Measurements from ENCODE around the gene WNT9B. TPM values are rescaled to one million over a fixed set of nuclear protein-coding genes. Genes with fewer than 3 reads are reported as not detected.
"Not testable (repeated sequence)": the region's sequence is repeated elsewhere in the genome, so short reads cannot be mapped to it uniquely, and the experiment has no call there.

The WNT9B gene
- total RNA-seq, 1 donor from 2014 or later, result not detected

DNA sequence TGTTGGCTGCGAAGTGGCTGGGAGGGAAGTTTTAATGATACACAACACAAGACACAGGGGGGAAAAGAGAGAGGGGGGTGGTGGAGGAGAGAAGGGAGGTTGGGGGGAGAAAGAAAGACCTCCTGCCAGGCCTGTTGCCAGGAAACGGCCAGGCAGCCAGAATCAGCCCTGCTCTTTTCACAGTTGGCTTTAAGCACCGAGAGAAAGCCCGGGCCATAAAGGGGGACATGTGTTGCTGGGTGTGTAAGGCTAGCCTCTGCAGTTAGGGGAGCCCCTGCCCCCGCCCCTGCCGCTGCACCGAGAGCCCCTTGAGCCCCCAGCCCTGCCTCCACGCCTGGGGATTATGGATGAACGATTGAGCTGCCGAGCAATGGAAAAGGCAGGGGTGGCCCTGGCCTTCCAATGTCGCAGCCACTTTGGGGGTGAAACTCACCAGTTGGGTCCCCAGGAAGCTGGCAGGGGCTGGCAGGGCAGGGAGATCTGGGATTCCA lies 19.0 kb upstream of the WNT9B start:
- H3K9me3 Mint-ChIP-seq, result no peaks in the 10 kb centered on the region
- H3K4me1 Mint-ChIP-seq (ENCODE audit: low read depth), result peaks cover 6% of the 10 kb centered on the region
- H3K27ac Mint-ChIP-seq, result no peak overlapping the region
- no peak overlapping the region for H3K4me3 Mint-ChIP-seq
- peaks cover 19% of the 10 kb centered on the region for H3K27me3 Mint-ChIP-seq (ENCODE audit: insufficient read depth)
- H3K36me3 Mint-ChIP-seq (ENCODE audit: low read depth), result no peaks in the 10 kb centered on the region
- DNase-seq (ENCODE audit: low spot score), result no peak
- intact Hi-C loops (cut with micrococcal nuclease), result loop anchor here (10.0 kb wide), 1 partner anchor 568 kb away; no protein-coding TSS in a partner anchor

DNA sequence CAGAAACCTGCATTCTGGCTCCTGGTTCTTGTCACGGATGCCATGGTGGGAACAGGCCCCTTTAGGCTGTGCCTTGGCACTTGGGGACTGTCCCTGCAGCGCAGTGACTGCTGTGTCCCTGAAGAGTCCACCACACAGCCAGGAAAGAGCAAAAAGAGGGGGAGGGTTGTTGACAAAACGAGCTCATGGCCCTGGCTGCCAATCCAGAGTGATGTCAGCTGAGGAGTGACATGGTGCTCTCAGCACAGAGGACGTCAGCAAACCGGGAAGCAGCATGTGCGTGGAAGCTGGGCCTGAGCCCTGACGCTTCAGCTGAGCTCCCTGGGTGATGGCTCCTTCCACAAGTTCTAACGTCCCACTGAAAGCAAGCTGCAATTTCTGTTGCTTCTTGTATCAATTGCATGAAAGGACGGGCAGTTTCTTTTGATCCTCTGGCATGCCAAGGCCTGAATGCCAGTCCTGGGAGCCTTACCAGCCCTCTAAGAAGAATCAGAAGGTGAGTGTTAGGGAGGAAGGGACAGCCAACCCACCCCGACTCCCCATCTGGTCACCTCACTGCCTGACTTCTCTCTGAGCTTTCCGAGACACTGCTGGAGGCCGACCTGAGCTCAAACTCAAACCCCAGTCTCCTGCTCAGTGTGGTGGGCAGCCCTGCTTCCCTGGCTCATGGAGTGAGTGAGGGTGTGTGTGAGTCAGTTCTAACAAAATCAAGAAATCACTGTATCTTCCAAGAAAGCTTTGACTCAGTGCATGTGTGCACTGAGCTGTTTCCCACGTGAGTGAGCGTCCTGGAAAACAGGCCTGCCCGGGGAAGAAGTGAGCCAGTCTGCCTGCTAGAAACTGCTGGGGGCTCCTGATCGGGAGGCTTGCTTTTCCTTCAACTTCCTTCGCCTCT lies 18.2 kb upstream of the WNT9B start:
- no peak overlapping the region for H3K4me3 Mint-ChIP-seq
- no peak overlapping the region for H3K27ac Mint-ChIP-seq
- H3K27me3 Mint-ChIP-seq (ENCODE audit: insufficient read depth), result peaks cover 19% of the 10 kb centered on the region
- H3K9me3 Mint-ChIP-seq, result no peaks in the 10 kb centered on the region
- peaks cover 6% of the 10 kb centered on the region for H3K4me1 Mint-ChIP-seq (ENCODE audit: low read depth)
- intact Hi-C loops (cut with micrococcal nuclease), result loop anchor here (10.0 kb wide), 1 partner anchor 568 kb away; no protein-coding TSS in a partner anchor
- H3K36me3 Mint-ChIP-seq (ENCODE audit: low read depth), result no peaks in the 10 kb centered on the region
- no peak for DNase-seq (ENCODE audit: low spot score)

DNA sequence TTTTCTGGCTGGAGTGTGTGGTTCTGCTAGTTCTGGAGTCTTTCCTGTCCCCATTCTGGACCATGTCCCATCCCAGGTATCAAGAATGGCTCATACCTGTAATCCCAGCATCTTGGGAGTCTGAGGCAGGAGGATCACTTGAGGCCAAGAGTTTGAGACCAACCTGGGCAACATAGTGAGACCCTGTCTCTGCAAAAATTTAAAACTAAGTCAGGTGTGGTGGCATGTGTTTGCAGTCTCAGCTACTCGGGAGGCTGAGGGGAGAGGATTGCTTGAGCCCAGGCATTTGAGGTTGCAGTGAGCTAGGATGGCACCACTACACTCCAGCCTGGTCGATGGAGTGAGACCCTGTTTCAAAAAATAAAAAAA lies 17.6 kb upstream of the WNT9B start:
- intact Hi-C loops (cut with micrococcal nuclease), result loop anchor here (10.0 kb wide), 1 partner anchor 569 kb away; no protein-coding TSS in a partner anchor
- peaks cover 6% of the 10 kb centered on the region for H3K4me1 Mint-ChIP-seq (ENCODE audit: low read depth)
- H3K27ac Mint-ChIP-seq, result no peak overlapping the region
- H3K9me3 Mint-ChIP-seq, result no peaks in the 10 kb centered on the region
- no peak for DNase-seq (ENCODE audit: low spot score)
- H3K27me3 Mint-ChIP-seq (ENCODE audit: insufficient read depth), result peaks cover 14% of the 10 kb centered on the region
- H3K36me3 Mint-ChIP-seq (ENCODE audit: low read depth), result no peaks in the 10 kb centered on the region
- no peak overlapping the region for H3K4me3 Mint-ChIP-seq

DNA sequence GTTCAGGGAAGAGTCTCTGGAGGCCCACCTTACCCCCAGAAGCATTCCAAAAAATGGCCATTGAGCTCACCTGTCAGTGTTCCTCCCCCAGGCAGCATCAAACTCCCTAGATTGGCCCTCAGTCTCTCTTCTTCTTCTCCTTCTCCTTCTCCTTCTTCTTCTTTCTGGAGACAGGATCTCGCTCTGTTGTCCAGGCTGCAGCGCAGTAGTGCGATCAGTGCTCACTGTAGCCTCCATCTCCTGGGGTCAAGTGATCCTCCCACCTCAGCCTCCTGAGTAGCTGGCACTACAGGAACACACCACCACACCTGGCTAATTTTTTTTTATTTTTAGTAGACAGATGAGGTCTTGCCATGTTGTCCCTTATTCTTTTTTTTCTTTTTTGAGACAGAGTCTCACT lies 16.5 kb upstream of the WNT9B start:
- intact Hi-C loops (cut with micrococcal nuclease), result loop anchor here (10.0 kb wide), 1 partner anchor 570 kb away; no protein-coding TSS in a partner anchor
- peaks cover 15% of the 10 kb centered on the region for H3K27me3 Mint-ChIP-seq (ENCODE audit: insufficient read depth)
- H3K9me3 Mint-ChIP-seq, result no peaks in the 10 kb centered on the region
- no peak for DNase-seq (ENCODE audit: low spot score)
- H3K4me1 Mint-ChIP-seq (ENCODE audit: low read depth), result peaks cover 6% of the 10 kb centered on the region
- no peak overlapping the region for H3K4me3 Mint-ChIP-seq
- H3K27ac Mint-ChIP-seq, result no peak overlapping the region
- H3K36me3 Mint-ChIP-seq (ENCODE audit: low read depth), result no peaks in the 10 kb centered on the region

DNA sequence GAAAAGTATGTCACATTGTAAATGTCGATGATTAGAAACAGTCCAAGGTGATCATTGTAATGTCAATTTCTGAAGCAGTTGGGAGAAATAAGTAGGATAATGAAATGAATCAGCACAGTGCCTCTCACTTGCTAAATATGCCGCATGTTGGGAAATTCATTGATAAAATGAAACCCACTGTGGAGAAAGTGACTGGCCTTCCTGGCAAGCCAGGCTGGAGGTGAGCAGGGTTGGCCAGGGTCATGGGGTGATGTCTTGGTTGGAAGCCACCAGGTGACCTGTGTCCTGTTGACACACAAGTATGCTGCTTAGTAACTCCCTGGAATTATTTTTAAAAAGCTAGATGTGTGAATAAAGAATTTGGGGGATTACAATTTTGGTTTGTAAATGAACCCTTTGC lies 14.9 kb upstream of the WNT9B start:
- Mint-ChIP-seq H3K4me1 (ENCODE audit: low read depth) (peaks cover 6% of the 10 kb centered on the region), H3K36me3 (ENCODE audit: low read depth) (no peaks in the 10 kb centered on the region), H3K27me3 (ENCODE audit: insufficient read depth) (peaks cover 24% of the 10 kb centered on the region), H3K9me3 (no peaks in the 10 kb centered on the region), H3K27ac (no peak overlapping the region), H3K4me3 (no peak overlapping the region)
- intact Hi-C loops (cut with micrococcal nuclease), result loop anchor here (10.0 kb wide), 1 partner anchor 572 kb away; no protein-coding TSS in a partner anchor
- no peak for DNase-seq (ENCODE audit: low spot score)

DNA sequence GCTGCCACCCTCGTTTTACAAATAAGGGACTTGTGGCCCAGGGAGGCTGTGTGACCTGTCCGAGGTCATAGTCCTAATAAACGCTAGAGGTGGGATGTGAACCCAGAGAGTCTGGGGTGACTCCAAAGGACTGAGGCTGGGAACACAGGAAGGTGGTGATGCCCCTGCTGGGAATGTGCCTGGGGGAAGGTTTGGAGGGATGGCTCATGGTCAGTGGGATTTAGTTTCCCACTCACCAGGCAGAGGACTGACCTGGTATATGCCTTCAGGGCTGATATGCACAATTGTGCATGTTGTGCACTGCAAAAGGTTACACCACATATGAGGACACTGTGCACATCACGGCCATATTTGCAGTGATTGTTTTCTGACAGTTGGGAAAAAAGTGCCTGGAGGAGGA lies 13.9 kb upstream of the WNT9B start:
- Mint-ChIP-seq H3K4me1 (ENCODE audit: low read depth) (peaks cover 6% of the 10 kb centered on the region), H3K9me3 (peaks cover 2% of the 10 kb centered on the region), H3K36me3 (ENCODE audit: low read depth) (no peaks in the 10 kb centered on the region), H3K4me3 (no peak overlapping the region), H3K27me3 (ENCODE audit: insufficient read depth) (peaks cover 28% of the 10 kb centered on the region), H3K27ac (no peak overlapping the region)
- intact Hi-C loops (cut with micrococcal nuclease), result loop anchor here (10.0 kb wide), 1 partner anchor 573 kb away; no protein-coding TSS in a partner anchor
- no peak for DNase-seq (ENCODE audit: low spot score)

DNA sequence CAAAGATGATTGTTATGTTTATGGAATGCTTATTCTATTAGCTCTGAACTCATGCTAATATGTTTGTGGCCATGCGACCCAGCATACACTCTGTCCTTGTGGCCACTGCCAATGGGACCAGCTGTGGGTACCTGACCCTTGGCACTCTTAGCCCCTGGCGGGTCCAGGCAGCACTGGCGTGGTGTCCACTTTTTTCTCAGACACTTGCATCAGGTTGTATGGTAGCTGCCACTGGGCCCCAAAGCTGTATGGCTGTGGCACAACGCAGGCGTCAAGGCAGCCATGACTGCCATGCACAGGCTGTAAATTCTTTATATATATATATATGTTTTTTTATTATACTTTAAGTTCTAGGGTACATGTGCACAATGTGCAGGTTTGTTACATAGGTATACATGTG lies 12.2 kb upstream of the WNT9B start:
- H3K4me3 Mint-ChIP-seq, result no peak overlapping the region
- H3K4me1 Mint-ChIP-seq (ENCODE audit: low read depth), result peaks cover 6% of the 10 kb centered on the region
- no peak overlapping the region for H3K27ac Mint-ChIP-seq
- no peak for DNase-seq (ENCODE audit: low spot score)
- intact Hi-C loops (cut with micrococcal nuclease), result loop anchor here (10.0 kb wide), 1 partner anchor 574 kb away; no protein-coding TSS in a partner anchor
- H3K27me3 Mint-ChIP-seq (ENCODE audit: insufficient read depth), result peaks cover 23% of the 10 kb centered on the region
- H3K36me3 Mint-ChIP-seq (ENCODE audit: low read depth), result peaks cover 7% of the 10 kb centered on the region
- H3K9me3 Mint-ChIP-seq, result peaks cover 12% of the 10 kb centered on the region

DNA sequence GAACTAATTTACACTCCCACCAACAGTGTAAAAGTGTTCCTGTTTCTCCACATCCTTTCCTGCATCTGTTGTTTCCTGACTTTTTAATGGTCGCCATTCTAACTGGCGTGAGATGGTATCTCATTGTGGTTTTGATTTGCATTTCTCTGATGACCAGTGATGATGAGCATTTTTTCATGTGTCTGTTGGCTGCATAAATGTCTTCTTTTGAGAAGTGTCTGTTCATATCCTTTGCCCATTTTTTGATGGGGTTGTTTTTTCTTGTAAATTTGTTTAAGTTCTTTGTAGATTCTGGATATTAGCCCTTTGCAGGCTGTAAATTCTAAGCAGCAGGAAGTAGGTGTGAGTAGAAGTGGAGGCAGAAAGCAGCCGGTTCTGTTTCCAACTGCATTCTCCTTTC lies 10.8 kb upstream of the WNT9B start:
- peaks cover 12% of the 10 kb centered on the region for H3K9me3 Mint-ChIP-seq
- DNase-seq (ENCODE audit: low spot score); intact Hi-C loops (cut with micrococcal nuclease); H3K4me3 Mint-ChIP-seq; H3K4me1 Mint-ChIP-seq (ENCODE audit: low read depth); H3K36me3 Mint-ChIP-seq (ENCODE audit: low read depth); H3K27ac Mint-ChIP-seq: not testable (repeated sequence)
- peaks cover 29% of the 10 kb centered on the region for H3K27me3 Mint-ChIP-seq (ENCODE audit: insufficient read depth)

DNA sequence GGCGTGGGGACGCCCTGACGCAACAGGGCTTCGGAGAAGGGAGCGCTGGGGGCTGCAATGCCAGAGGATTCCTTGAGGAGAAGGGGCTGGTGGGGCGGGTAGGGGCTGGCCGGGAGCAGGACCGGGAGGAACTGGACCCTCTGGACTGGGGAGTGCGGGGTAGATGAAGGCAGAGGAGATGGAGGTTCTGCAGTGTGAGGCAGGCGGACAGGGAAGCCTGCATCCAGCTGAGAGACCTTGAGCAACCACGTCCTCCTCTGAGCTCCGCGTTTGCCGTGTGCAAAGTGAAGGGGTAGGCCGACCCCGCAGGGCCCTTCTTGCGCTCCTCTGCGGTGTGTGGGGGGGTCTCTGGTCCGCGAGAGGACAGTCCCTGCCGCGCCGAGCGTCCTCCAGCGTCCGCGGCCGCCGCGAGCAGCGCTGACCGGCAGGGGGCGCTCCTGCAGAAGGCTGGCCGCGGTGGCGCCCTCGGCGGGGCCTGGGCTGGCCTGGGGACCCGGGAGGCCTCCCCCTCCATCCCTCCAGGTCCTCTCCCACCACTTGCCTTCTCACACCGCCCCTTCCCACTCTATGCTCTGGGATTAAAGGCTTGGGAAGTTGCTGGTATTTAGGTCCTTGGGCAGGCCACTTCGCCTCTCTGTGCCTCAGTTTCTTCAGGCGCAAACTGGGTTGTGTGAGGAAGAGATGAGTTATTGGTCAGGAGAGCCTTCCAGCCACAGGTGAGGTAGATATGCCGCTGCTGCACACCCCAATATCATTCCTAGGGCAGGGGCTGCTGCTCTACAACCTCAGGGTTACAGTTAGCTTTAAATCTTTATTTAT lies 9.6 kb upstream of the WNT9B start:
- H3K4me3 Mint-ChIP-seq, result no peak overlapping the region
- H3K9me3 Mint-ChIP-seq, result peaks cover 12% of the 10 kb centered on the region
- intact Hi-C loops (cut with micrococcal nuclease), result loop anchor here (1.0 kb wide), 1 partner anchor 160 kb away; no protein-coding TSS in a partner anchor
- H3K27me3 Mint-ChIP-seq (ENCODE audit: insufficient read depth), result peaks cover 39% of the 10 kb centered on the region
- no peaks in the 10 kb centered on the region for H3K4me1 Mint-ChIP-seq (ENCODE audit: low read depth)
- no peak overlapping the region for H3K27ac Mint-ChIP-seq
- no peak for DNase-seq (ENCODE audit: low spot score)
- H3K36me3 Mint-ChIP-seq (ENCODE audit: low read depth), result peaks cover 7% of the 10 kb centered on the region

DNA sequence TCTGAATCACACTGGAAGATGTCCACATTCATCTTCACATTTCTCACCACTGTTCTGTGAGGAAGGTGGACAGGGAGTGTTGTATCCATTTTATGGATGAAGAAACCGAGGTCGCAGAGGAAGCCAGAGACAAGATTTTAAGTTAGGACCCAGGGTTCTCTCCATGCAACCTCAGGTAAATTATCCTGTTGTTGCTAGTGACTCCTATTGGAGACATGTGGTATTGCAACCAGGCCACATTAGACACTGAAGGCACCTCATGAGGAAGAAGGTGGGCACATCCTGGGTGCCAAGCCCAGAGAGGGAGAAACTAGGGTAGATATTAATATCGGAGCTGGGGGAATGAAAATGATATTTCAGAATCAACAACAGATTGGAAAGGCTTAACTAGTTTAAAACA lies 8.5 kb upstream of the WNT9B start:
- no peak overlapping the region for H3K27ac Mint-ChIP-seq
- no peak for DNase-seq (ENCODE audit: low spot score)
- peaks cover 12% of the 10 kb centered on the region for H3K9me3 Mint-ChIP-seq
- intact Hi-C loops (cut with micrococcal nuclease), result no loop called here
- H3K36me3 Mint-ChIP-seq (ENCODE audit: low read depth), result peaks cover 7% of the 10 kb centered on the region
- no peaks in the 10 kb centered on the region for H3K4me1 Mint-ChIP-seq (ENCODE audit: low read depth)
- peaks cover 48% of the 10 kb centered on the region for H3K27me3 Mint-ChIP-seq (ENCODE audit: insufficient read depth)
- H3K4me3 Mint-ChIP-seq, result no peak overlapping the region

DNA sequence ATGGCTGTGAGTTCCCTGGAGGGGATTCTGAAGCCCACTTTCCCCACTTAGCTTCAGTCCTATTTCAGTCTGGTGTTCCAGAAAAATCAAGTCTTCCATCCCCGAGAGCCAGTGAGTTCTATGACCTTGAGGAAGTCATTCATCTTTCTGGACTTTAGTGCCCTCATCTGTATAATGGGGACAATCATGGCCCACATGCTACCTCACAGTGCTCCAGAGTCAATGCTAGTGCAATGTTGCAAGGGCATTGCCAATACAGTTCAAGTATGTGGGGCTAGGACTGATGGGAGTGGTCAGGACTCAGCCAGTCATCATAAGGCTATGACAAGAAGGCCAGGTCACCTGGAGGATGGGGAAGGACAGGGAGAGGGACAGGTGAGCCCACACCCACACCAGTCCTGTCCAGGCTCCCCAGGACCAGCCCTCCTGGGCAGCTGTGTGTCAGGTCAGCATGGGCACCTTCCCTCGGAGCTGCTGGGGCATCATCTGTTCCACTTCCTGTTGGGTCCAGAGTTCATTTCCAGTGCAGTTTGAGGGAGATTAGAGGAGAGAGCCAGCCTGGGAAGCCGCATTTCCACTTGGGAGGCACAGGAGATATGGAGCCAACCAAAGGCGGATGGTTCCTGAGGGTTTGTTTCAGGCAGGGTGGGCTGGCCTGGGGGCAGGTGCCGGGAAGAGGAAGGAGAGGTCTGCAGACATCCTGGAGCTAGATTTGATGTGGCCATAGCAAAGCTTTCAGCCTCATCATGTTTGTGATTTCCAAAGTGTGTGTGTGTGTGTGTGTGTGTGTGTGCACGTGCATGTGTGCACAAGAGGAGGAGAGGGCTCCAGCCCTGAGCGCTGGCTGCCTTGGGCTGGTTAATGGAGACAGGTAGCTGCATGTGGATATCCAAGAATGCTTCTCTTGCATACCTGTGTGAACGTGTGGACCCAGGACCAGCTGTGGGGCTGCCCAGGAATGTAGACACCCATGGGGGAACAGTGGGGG lies 3.9 kb upstream of the WNT9B start:
- H3K9me3 Mint-ChIP-seq, result peaks cover 11% of the 10 kb centered on the region
- no peak overlapping the region for H3K4me3 Mint-ChIP-seq
- intact Hi-C loops (cut with micrococcal nuclease), result no loop called here
- peaks cover 7% of the 10 kb centered on the region for H3K36me3 Mint-ChIP-seq (ENCODE audit: low read depth)
- peaks cover 56% of the 10 kb centered on the region for H3K27me3 Mint-ChIP-seq (ENCODE audit: insufficient read depth)
- no peak for DNase-seq (ENCODE audit: low spot score)
- no peaks in the 10 kb centered on the region for H3K4me1 Mint-ChIP-seq (ENCODE audit: low read depth)
- no peak overlapping the region for H3K27ac Mint-ChIP-seq

DNA sequence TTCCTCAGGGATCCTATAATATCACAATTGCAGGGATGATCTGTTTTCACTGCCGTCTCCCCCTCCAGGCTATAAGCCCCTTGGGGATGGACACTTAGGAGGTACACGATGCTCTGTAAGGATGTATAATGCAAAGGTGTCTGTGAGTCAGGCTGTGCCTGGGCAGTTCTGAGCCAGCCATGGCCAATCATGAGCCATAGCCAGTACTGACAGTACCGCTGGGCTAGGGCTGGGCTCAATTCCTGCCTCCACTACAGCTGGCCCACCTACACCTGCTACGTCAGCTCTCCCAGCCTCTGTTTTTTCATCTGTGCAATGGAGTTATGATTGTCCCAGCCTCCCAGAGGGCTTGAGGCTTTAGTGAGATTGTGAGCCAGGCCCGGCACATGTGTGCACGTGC lies 2.8 kb upstream of the WNT9B start:
- Mint-ChIP-seq H3K9me3 (peaks cover under 1% of the 10 kb centered on the region), H3K27ac (no peak overlapping the region), H3K27me3 (ENCODE audit: insufficient read depth) (peaks cover 62% of the 10 kb centered on the region), H3K4me3 (no peak overlapping the region), H3K4me1 (ENCODE audit: low read depth) (no peaks in the 10 kb centered on the region), H3K36me3 (ENCODE audit: low read depth) (peaks cover under 1% of the 10 kb centered on the region)
- intact Hi-C loops (cut with micrococcal nuclease), result no loop called here
- no peak for DNase-seq (ENCODE audit: low spot score)
